Heart right ventricle (tissue), 16 donors: Measurements from ENCODE around the gene LPCAT1. TPM values are rescaled to one million over a fixed set of nuclear protein-coding genes. Genes with fewer than 3 reads are reported as not detected.

Source experiments
- ATAC-seq, 8 donors: fragments of 200-7000 bp; cut with Tn5 transposase; one replicate each; pipeline ENCODE4 v1.9.1; 2020; ENCODE audit warnings: mild to moderate bottlenecking in 8 of 8, moderate library complexity in 8 of 8, moderate number of reproducible peaks in 1 of 8
- DNase-seq, 2 donors: peaks; one replicate each; pipeline ENCODE4 v3.0.0-alpha.2; 2020
- H3K27ac ChIP-seq, 10 donors: fragments of 200-600 bp; sonication (generic) in 2 of 10; one replicate each; pipeline versions ENCODE4 v1.5.0 to v1.8.0; 2020 to 2022; ENCODE audit warnings: mild to moderate bottlenecking in 3 of 10
- H3K27me3 ChIP-seq, 7 donors: fragments of 200-600 bp; one replicate each; pipeline ENCODE4 v1.8.0; 2021 to 2022; ENCODE audit warnings: mild to moderate bottlenecking in 2 of 7
- H3K36me3 ChIP-seq, 9 donors: fragments of 200-600 bp; sonication (generic) in 1 of 9; one replicate each; pipeline versions ENCODE4 v1.5.0 to v1.8.0; 2020 to 2022; ENCODE audit warnings: mild to moderate bottlenecking in 2 of 9
- H3K4me1 ChIP-seq, 9 donors: fragments of 200-600 bp; sonication (generic) in 1 of 9; one replicate each; pipeline versions ENCODE4 v1.5.0 to v1.8.0; 2020 to 2022; ENCODE audit warnings: mild to moderate bottlenecking in 4 of 9
- H3K4me3 ChIP-seq, 10 donors: fragments of 200-600 bp; sonication (generic) in 2 of 10; one replicate each; pipeline versions ENCODE4 v1.5.0 to v1.8.0; 2020 to 2022; ENCODE audit warnings: mild to moderate bottlenecking in 7 of 10, moderate library complexity in 2 of 10
- H3K9me3 ChIP-seq, 11 donors: fragments of 200-600 bp in 10 of 11; sonication (generic) in 2 of 11; one replicate each; pipeline versions ENCODE4 v1.5.0 to v1.8.0; 2013 to 2022; ENCODE audit warnings: mild to moderate bottlenecking in 2 of 11, control low read depth in 1 of 11, moderate library complexity in 1 of 11
- CTCF ChIP-seq, 9 donors: fragments of 200-600 bp; sonication (generic) in 2 of 9; IDR thresholded peaks; one replicate each; pipeline versions ENCODE4 v1.5.0 to v1.8.0; 2021 to 2022; ENCODE audit warnings: antibody characterized with exemption in 9 of 9, mild to moderate bottlenecking in 5 of 9, moderate library complexity in 1 of 9
- WGBS, 2 donors: extraction: QIAGEN DNeasy Blood & Tissue Kit; methylation state at CpG; one replicate each; pipeline ENCODE4 v1.1.7; 2013; ENCODE audit warnings: inconsistent platforms in 1 of 2; 5-methylcytosine and 5-hydroxymethylcytosine counted together
- intact Hi-C, 10 donors: fragments of 100-400 bp; cut with DNase I; formaldehyde crosslinking; loops; one replicate each; pipeline versions ENCODE4 v1.11.1 to v1.14.2; 2022
- polyA plus RNA-seq, 2 donors: library from polyadenylated mRNA; stranded (reverse); fragments of 200-250 nt; gene quantifications; one replicate each; pipeline ENCODE4 v1.2.3, GENCODE V29; 2013
- total RNA-seq, 10 donors: library from RNA; stranded (reverse); fragmentation: NEBNext Ultra II Directional in 3 of 10; extraction: Animal tissue kit (Norgen Biotek cat#: 25700) in 3 of 10; gene quantifications; one replicate each; pipeline versions ENCODE4 v1.2.1 to v1.2.4, GENCODE V29; 2021 to 2023
- donor health status: Arrhythmogenic right ventricular cardiomyopathy.
- donor health status: ischemic (EF 13 %, LVEDD 7.1; RV severe dilation, severe dysfunction).
- donor health status: healthy with polysubstance abuse.
- donor health status: DM: no; HTN: yes; CAD: no.
- donor health status: DM: no; HTN: no; CAD: no.
- donor health status: ischemic (EF 25% LVEDD 6.9; RV normal size, moderate dysfunction).
- donor health status: ischemic (EF 25% LVEDD 5.7; RV mildly dilated, moderate dysfunction).
- donor health status: healthy.
- donor health status: DM: yes; HTN: yes; CAD: no.
- donor health status: Ischemic cardiomyopathy.
- donor health status: ischemic (EF 35%, LVEDD 5.7; RV mildly dilated, moderate dysfunction).
- donor health status: nonischemic (EF 11% LVEDD 7.7; RV severe dilation, severe dysfunction).
- donor health status: DM: yes; HTN: yes; CAD: no.
- donor health status: PGD.
- donor health status: ischemic (EF 29% LVEDD 5.4; RV normal size, mild dysfunction).
- donor health status: nonischemic (EF 23%, LVEDD 6.1; RV moderate dilation, normal function).

Gene LPCAT1
- total and polyA plus RNA-seq, 12 donors = 5.6 to 25.5 (median 9.6) TPM

- no peaks in the 10 kb centered on the region for H3K36me3 ChIP-seq
- DNase-seq = peak; percentile 23 to 51
Measured at GRCh38 chr5:1552521-1553255, 28.9 kb upstream of the LPCAT1 start.

GRCh38 chr5:1551426-1552301 lies 27.9 kb upstream of the LPCAT1 start:
- TF ChIP-seq CTCF (IDR thresholded peaks at IDR 0.05) = no peak
- intact Hi-C loops = no loop called here
- Histone ChIP-seq H3K4me1 (peaks cover 0 to 7% (median 0%) of the 10 kb centered on the region in 9 donors), H3K27me3 (peaks cover 0 to 15% (median 0%) of the 10 kb centered on the region in 7 donors), H3K4me3 (peak overlapping the region in 2 of 10 donors; percentile 3 to 37), H3K9me3 (no peaks in the 10 kb centered on the region), H3K27ac (no peak overlapping the region), H3K36me3 (no peaks in the 10 kb centered on the region)
- no peak for ATAC-seq
- WGBS, 2 donors = 84 to 85% methylated on average over 32 of the region's 32 CpGs
- DNase-seq = no peak

More at GRCh38 chr5:1552521-1553255, 28.9 kb upstream of the LPCAT1 start:
- Histone ChIP-seq H3K4me3 (peak overlapping the region in 7 of 10 donors; percentile 3 to 37 (median 25)), H3K9me3 (no peaks in the 10 kb centered on the region), H3K27me3 (peaks cover 0 to 15% (median 0%) of the 10 kb centered on the region in 7 donors), H3K4me1 (peaks cover 0 to 7% (median 0%) of the 10 kb centered on the region in 9 donors), H3K27ac (peak overlapping the region in 1 of 10 donors; percentile 3)
- WGBS, 2 donors = 52 to 54% methylated on average over 33 of the region's 33 CpGs
- TF ChIP-seq CTCF (IDR thresholded peaks at IDR 0.05) = no peak
- intact Hi-C loops = no loop called here
- peak; percentile 23 to 73 (median 54) for ATAC-seq

DNA sequence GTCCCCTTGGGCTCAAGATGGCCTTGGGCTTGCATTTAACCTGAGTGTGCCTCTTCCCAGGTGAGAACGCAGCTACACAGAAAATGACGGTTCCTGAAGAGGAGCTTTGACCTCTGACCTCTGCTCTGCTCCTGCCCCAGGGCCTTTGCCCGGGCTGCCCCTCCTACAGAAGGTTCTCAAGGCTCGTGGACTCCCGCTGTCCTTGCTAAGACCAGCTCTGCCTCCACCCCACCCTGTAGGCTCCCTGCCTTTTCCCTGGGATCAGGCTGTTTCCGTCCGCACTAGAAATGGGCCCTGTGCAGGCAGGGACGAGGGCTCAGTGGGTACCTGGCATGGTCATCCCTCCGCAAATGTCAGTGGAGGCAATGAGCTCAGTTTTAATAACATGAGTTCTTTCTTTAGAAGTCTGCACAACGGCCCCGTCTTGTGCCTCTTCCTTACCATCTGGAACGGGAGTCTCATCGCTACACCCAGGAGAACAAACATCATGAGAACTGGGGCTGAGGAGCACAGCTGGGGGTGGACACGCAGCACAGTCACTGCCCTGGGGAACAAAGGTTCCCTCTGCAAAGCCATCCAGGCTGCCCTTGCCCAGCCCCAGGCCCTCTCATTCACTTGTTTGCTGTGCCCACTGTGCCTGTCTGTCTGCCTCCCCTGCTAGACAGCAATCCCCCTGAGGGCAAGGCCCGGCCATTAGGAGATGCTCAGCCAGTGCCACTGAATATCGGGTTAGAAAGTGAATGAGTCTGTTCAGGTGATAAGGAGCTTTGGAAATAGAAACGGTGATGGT lies 26.7 kb upstream of the LPCAT1 start:
- WGBS, 2 donors = 92 to 93% methylated on average over 17 of the region's 17 CpGs
- H3K27me3 ChIP-seq = peaks cover 0 to 13% (median 0%) of the 10 kb centered on the region in 7 donors
- no peaks in the 10 kb centered on the region for H3K36me3 ChIP-seq
- DNase-seq (no peak), ATAC-seq (no peak)
- H3K27ac ChIP-seq = no peak overlapping the region
- no peak for TF ChIP-seq CTCF (IDR thresholded peaks at IDR 0.05)
- intact Hi-C loops = no loop called here
- H3K4me3 ChIP-seq = no peak overlapping the region
- peaks cover 0 to 7% (median 0%) of the 10 kb centered on the region in 9 donors for H3K4me1 ChIP-seq
- H3K9me3 ChIP-seq = no peaks in the 10 kb centered on the region
